ENCODE data around the gene PLD3.

Gene PLD3

DNA sequence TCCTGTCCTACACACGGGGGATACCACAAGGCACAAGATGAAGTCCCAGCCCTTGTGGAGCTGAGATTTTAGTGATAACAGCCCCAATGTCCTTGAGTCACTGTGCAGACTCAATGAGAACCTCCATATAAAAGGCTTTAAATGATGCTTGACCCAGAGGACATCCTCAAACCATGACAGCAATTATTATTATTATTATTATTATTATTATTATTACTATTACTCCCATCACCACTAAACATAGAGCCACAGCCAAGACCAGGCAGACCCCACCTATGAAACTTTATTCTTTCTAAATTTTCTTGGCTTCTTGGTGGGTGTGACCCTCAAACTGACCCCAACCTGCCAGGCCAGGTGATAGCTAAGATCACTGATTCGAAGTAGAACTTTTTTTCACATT lies 11.4 kb upstream of the PLD3 start:
- H3K4me3 ChIP-seq (ENCODE audit: low read depth, low read length, poor library complexity, severe bottlenecking) = no peak overlapping the region
- no peaks in the 10 kb centered on the region for H3K27me3 ChIP-seq (ENCODE audit: insufficient read depth, low read length)
- peaks cover 8% of the 10 kb centered on the region; the same call in 1 of the 2 replicates for H3K79me2 ChIP-seq (ENCODE audit: insufficient read depth, low read length)
- no peaks in the 10 kb centered on the region for H3F3A ChIP-seq (ENCODE audit: insufficient read depth, low read length)
- no peak overlapping the region for H2AFZ ChIP-seq (ENCODE audit: low read length)
- TF ChIP-seq, protein P1, sequence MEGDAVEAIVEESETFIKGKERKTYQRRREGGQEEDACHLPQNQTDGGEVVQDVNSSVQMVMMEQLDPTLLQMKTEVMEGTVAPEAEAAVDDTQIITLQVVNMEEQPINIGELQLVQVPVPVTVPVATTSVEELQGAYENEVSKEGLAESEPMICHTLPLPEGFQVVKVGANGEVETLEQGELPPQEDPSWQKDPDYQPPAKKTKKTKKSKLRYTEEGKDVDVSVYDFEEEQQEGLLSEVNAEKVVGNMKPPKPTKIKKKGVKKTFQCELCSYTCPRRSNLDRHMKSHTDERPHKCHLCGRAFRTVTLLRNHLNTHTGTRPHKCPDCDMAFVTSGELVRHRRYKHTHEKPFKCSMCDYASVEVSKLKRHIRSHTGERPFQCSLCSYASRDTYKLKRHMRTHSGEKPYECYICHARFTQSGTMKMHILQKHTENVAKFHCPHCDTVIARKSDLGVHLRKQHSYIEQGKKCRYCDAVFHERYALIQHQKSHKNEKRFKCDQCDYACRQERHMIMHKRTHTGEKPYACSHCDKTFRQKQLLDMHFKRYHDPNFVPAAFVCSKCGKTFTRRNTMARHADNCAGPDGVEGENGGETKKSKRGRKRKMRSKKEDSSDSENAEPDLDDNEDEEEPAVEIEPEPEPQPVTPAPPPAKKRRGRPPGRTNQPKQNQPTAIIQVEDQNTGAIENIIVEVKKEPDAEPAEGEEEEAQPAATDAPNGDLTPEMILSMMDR (IDR thresholded peaks at IDR 0.05; ENCODE audit: low read length) = no peak
- no peak for TF ChIP-seq EZH2 (IDR thresholded peaks at IDR 0.05; ENCODE audit: borderline replicate concordance, low read length)
- H4K20me1 ChIP-seq (ENCODE audit: insufficient read depth, low read length) = no peaks in the 10 kb centered on the region
- no peak overlapping the region for H3K9ac ChIP-seq (ENCODE audit: low read length)
- no peak overlapping the region for H3K27ac ChIP-seq (ENCODE audit: low read depth, low read length, poor library complexity, severe bottlenecking)
- no peak overlapping the region for H3K4me2 ChIP-seq (ENCODE audit: low read length)
- peaks cover 57% of the 10 kb centered on the region for H3K36me3 ChIP-seq (ENCODE audit: insufficient read depth, low read length)
- no peaks in the 10 kb centered on the region for H3K4me1 ChIP-seq (ENCODE audit: insufficient read depth, low read length, severe bottlenecking)
- H3K9me3 ChIP-seq (ENCODE audit: low read length) = no peaks in the 10 kb centered on the region
- no peaks in the 10 kb centered on the region for H3K9me2 ChIP-seq (ENCODE audit: low read depth, low read length)

DNA sequence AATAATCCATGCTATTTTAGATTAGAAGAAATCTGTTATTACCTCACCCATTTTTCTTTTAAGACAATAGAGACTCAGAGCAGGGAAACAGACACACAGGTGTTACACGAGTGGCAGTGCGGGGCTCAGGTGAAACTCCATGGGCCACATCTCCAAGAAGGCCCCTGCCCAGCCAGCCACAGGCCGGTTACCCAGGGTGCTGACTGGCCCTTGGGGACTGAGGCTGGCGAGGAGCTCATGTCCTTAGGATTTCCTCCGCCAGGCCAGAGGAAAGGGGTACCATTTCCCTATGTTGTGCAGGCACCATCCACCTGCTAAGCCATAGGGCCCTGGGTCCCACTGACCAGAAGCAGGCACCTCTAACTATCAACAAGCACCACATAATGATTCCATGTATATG lies 10.9 kb upstream of the PLD3 start:
- Histone ChIP-seq H4K20me1 (ENCODE audit: insufficient read depth, low read length) (no peaks in the 10 kb centered on the region), H3K9me2 (ENCODE audit: low read depth, low read length) (no peaks in the 10 kb centered on the region), H3K4me1 (ENCODE audit: insufficient read depth, low read length, severe bottlenecking) (no peaks in the 10 kb centered on the region), H3K4me3 (ENCODE audit: low read depth, low read length, poor library complexity, severe bottlenecking) (no peak overlapping the region), H3K79me2 (ENCODE audit: insufficient read depth, low read length) (peaks cover 8% of the 10 kb centered on the region; the same call in 1 of the 2 replicates), H3K27ac (ENCODE audit: low read depth, low read length, poor library complexity, severe bottlenecking) (no peak overlapping the region), H3K27me3 (ENCODE audit: insufficient read depth, low read length) (no peaks in the 10 kb centered on the region), H3K9me3 (ENCODE audit: low read length) (no peaks in the 10 kb centered on the region), H3K4me2 (ENCODE audit: low read length) (no peak overlapping the region), H3K36me3 (ENCODE audit: insufficient read depth, low read length) (peaks cover 55% of the 10 kb centered on the region), H3F3A (ENCODE audit: insufficient read depth, low read length) (no peaks in the 10 kb centered on the region), H2AFZ (ENCODE audit: low read length) (no peak overlapping the region), H3K9ac (ENCODE audit: low read length) (no peak overlapping the region)
- TF ChIP-seq, protein P1 (IDR thresholded peaks at IDR 0.05; ENCODE audit: low read length) = no peak
- no peak for TF ChIP-seq EZH2 (IDR thresholded peaks at IDR 0.05; ENCODE audit: borderline replicate concordance, low read length)

DNA sequence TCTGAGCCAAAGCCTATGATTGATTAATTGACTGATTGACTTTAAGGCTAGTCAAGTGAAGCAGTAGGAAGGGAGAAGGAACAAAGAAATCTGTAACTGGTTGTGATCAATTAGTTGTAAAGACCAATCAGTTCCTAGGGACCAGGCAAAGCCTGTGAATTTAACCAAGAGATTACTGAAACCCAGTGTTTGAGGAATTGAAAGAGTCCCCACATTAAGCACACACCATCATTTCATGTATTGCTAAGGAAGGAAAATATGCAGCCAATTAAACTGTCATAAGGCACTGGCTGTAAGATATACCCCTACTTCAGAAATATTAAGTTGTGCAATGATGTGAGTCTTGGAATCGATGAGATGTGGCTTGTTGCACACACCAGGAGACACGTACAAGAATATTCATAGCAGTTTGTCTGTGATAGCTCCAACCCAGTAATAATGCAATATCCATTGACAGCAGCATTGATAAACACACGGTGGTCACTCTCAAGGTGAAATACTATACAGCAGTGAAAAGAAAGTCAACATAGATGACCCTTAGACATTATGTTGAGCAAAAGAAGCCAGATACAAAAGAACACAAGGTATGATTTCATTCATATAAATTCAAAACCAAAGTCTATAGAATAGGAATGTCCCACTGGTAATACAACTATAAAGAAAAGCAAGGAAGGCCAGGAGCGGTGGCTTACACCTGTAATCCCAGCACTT lies 9.3 kb upstream of the PLD3 start:
- Histone ChIP-seq H3K4me1 (ENCODE audit: insufficient read depth, low read length, severe bottlenecking) (no peaks in the 10 kb centered on the region), H4K20me1 (ENCODE audit: insufficient read depth, low read length) (no peaks in the 10 kb centered on the region), H3K4me2 (ENCODE audit: low read length) (no peak overlapping the region), H3K4me3 (ENCODE audit: low read depth, low read length, poor library complexity, severe bottlenecking) (no peak overlapping the region), H3K9me2 (ENCODE audit: low read depth, low read length) (no peaks in the 10 kb centered on the region), H3K9ac (ENCODE audit: low read length) (no peak overlapping the region), H3K27ac (ENCODE audit: low read depth, low read length, poor library complexity, severe bottlenecking) (no peak overlapping the region), H2AFZ (ENCODE audit: low read length) (no peak overlapping the region), H3F3A (ENCODE audit: insufficient read depth, low read length) (no peaks in the 10 kb centered on the region), H3K27me3 (ENCODE audit: insufficient read depth, low read length) (no peaks in the 10 kb centered on the region), H3K36me3 (ENCODE audit: insufficient read depth, low read length) (peaks cover 42% of the 10 kb centered on the region), H3K9me3 (ENCODE audit: low read length) (no peaks in the 10 kb centered on the region), H3K79me2 (ENCODE audit: insufficient read depth, low read length) (peaks cover 8% of the 10 kb centered on the region; the same call in 1 of the 2 replicates)
- TF ChIP-seq EZH2 (IDR thresholded peaks at IDR 0.05; ENCODE audit: borderline replicate concordance, low read length) = no peak
- TF ChIP-seq, protein P1 (IDR thresholded peaks at IDR 0.05; ENCODE audit: low read length) = no peak
